ENCODE results near the gene SNRNP70.

The SNRNP70 gene

DNA sequence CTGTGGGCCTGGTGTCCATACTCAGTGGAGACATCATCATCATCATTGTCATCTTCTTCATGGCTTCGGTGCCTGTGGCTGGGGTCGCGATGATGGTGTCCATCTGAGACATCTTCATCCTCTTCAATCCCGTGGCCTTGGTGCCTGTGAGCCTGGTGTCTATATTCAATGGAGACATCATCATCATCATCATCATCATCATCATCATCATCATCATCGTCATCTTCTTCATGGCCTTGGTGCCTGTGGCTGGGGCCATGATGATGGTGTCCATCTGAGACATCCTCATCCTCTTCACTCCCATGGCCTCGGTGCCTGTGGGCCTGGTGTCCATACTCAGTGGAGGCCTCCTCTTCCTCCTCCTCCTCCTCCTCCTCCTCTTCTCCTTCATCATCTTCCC lies 69.0 kb downstream of the SNRNP70 start:
- peaks cover 21% of the 10 kb centered on the region for H3K4me1 ChIP-seq (ENCODE audit: control insufficient read depth, insufficient read depth, low read length, poor library complexity, severe bottlenecking)

DNA sequence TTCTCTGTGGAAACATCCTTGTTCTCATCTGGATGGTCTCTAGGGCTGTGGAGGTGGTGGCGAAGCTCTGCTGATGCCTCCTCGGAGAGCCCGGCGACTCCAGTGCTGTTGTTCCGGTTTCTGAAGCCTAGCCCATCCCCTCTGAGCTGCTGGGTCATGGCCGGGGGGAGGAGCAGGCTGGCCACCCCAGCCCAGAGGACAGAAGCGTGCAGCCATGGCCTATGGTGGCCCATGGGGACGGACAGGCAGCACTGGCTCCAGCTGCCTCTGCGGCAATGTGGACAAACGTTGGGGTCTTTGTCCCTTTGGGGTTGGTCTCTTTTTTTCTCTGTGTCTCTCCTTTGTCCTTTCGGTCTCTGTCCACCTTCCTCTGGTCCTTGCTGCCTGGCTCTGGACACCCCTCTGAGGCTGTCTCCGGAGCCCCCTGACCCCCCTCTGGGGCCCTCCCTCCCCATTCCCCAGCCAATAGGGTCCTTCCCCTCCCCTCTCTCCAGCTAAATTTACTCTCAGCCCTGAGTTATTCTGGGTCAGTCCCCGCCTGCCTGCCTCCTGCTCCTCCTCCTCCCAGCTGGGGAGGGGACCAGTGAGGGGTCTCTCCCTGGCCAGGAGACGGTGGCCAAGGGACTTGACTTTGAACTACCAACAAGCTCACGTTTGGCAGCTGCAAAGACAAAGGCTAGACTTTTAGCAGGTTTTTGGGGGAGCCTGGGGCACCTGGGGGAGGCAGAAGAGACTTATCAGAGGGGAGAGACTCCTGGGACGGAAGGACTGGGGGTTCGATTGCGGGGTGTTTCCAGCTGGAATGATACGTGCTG lies 70.0 kb downstream of the SNRNP70 start, which contains the start of gene HRC:
TSS of gene HRC (minus strand) at position 392 of the 815 bp plus-strand sequence. CDS start at position 233, 159 bp downstream.
- DNase-seq, result no peak
- Histone ChIP-seq H3K27me3 (replicated peaks; ENCODE audit: control insufficient read depth, insufficient read depth, low read length, poor library complexity, severe bottlenecking) (peaks cover 41% of the 10 kb centered on the region), H3K27ac (ENCODE audit: insufficient read depth, low read length, poor library complexity, severe bottlenecking) (no peak within 1 kb of the TSS), H3K9me3 (ENCODE audit: control insufficient read depth, low read length) (no peaks in the 10 kb centered on the region), H3K4me3 (ENCODE audit: insufficient read depth, low read depth, low read length, poor library complexity, severe bottlenecking) (no peak within 1 kb of the TSS), H3K4me1 (ENCODE audit: control insufficient read depth, insufficient read depth, low read length, poor library complexity, severe bottlenecking) (peaks cover 11% of the 10 kb centered on the region), H3K36me3 (ENCODE audit: control insufficient read depth, insufficient read depth, low read length) (no peaks in the 10 kb centered on the region)

More for the DNA sequence above, 69.0 kb downstream of the SNRNP70 start:
- no peaks in the 10 kb centered on the region for H3K9me3 ChIP-seq (ENCODE audit: control insufficient read depth, low read length)
- no peaks in the 10 kb centered on the region for H3K36me3 ChIP-seq (ENCODE audit: control insufficient read depth, insufficient read depth, low read length)
- H3K27ac ChIP-seq (ENCODE audit: insufficient read depth, low read length, poor library complexity, severe bottlenecking), result no peak overlapping the region
- H3K4me3 ChIP-seq (ENCODE audit: insufficient read depth, low read depth, low read length, poor library complexity, severe bottlenecking), result no peak overlapping the region
- DNase-seq, result no peak
- H3K27me3 ChIP-seq (replicated peaks; ENCODE audit: control insufficient read depth, insufficient read depth, low read length, poor library complexity, severe bottlenecking), result peaks cover 44% of the 10 kb centered on the region

DNA sequence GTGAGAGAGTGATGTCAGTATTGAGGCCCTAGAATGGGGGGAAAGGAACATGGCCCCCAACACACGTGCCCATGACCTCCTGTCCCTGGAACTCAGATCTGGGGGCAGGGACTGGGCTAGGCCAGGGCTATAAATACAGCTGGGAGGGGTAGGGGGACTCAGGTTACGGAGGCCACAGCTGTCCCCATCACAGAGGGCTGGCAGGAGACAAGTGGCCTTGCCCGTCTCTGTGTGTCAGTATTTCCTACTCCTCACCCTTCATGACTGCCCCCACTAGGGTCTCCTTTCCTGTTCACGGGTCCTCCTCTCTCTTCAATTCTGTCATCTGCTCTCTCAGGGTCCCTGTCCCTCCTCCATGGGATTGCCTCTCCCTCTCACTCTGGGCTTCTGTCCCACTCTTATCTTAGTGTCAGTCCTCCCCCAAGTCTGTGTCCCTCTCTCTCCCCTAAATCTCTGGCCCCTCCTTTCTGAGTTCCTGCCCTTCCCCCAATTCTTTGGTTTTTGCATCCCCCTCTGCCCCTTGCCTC lies 70.6 kb downstream of the SNRNP70 start:
- DNase-seq, result no peak
- H3K27me3 ChIP-seq (replicated peaks; ENCODE audit: control insufficient read depth, insufficient read depth, low read length, poor library complexity, severe bottlenecking), result peaks cover 34% of the 10 kb centered on the region
- H3K27ac ChIP-seq (ENCODE audit: insufficient read depth, low read length, poor library complexity, severe bottlenecking), result no peak overlapping the region
- no peaks in the 10 kb centered on the region for H3K9me3 ChIP-seq (ENCODE audit: control insufficient read depth, low read length)
- no peaks in the 10 kb centered on the region for H3K36me3 ChIP-seq (ENCODE audit: control insufficient read depth, insufficient read depth, low read length)
- H3K4me1 ChIP-seq (ENCODE audit: control insufficient read depth, insufficient read depth, low read length, poor library complexity, severe bottlenecking), result peaks cover 5% of the 10 kb centered on the region
- H3K4me3 ChIP-seq (ENCODE audit: insufficient read depth, low read depth, low read length, poor library complexity, severe bottlenecking), result no peak overlapping the region

DNA sequence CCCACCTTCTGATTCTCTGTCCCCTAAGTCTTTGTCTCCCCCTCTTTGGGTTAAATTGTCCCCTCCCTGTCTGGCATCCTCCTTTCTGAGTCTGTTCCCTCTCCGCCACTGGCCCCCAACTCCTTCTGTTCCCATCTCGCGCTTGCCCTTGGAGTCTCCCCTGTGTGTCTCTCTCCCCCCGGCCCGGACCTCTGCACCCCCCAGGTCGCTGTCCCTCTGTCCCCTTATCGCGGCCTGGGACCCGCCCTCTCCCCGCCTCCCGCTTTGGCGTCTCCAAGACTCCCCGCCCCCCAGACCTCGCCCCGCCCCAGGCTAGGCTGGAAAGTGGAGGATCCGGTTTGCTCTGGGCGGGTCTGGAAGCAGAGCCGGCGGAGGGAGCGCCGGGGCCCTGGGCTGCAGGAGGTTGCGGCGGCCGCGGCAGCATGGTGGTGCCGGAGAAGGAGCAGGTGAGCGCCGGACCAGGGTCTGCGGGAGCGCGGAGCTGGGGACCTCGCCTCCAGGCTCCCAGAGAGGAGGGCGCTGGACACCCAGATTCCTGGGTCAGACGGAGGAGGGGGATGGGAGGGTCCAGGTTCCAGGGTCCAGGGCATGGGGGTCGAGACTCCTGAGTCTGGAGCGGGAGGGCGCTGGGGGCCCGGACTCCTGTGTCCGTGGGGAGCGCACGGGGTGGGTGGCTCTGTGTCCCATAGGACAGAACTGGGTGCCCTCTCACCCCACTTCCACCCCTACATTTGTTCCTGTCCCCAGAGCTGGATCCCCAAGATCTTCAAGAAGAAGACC lies 72.4 kb downstream of the SNRNP70 start, which contains the start of gene TRPM4:
TSS of gene TRPM4 (plus strand) at position 348 of the 780 bp plus-strand sequence. CDS start at position 423, 75 bp downstream.
- Histone ChIP-seq H3K4me1 (ENCODE audit: control insufficient read depth, insufficient read depth, low read length, poor library complexity, severe bottlenecking) (no peaks in the 10 kb centered on the region), H3K36me3 (ENCODE audit: control insufficient read depth, insufficient read depth, low read length) (no peaks in the 10 kb centered on the region), H3K4me3 (ENCODE audit: insufficient read depth, low read depth, low read length, poor library complexity, severe bottlenecking) (no peak within 1 kb of the TSS), H3K27me3 (replicated peaks; ENCODE audit: control insufficient read depth, insufficient read depth, low read length, poor library complexity, severe bottlenecking) (peaks cover 24% of the 10 kb centered on the region), H3K9me3 (ENCODE audit: control insufficient read depth, low read length) (no peaks in the 10 kb centered on the region), H3K27ac (ENCODE audit: insufficient read depth, low read length, poor library complexity, severe bottlenecking) (no peak within 1 kb of the TSS)
- DNase-seq, result no peak
